CD1c-positive myeloid dendritic cell (primary cell): ENCODE data around the gene PNPLA4.
A peak's percentile ranks its signal among the peaks of the same experiment; 100 is the strongest.

Source experiments
- DNase-seq: peaks from one replicate; pipeline ENCODE4 v3.0.0-alpha.2; 2016; ENCODE audit errors: extremely low spot score

Gene PNPLA4

GRCh38 chrX:7927259-7928167, at the start of gene PNPLA4:
TSS of gene PNPLA4 (minus strand) at chrX:7927413. CDS start at chrX:7926119, 1,294 bp downstream.
- DNase-seq: peak; percentile 81

- no peak for DNase-seq
Measured at GRCh38 chrX:7972586-7972985, 45.4 kb upstream of the PNPLA4 start.

GRCh38 chrX:7970428-7970827, 43.2 kb upstream of the PNPLA4 start:
- DNase-seq: no peak

GRCh38 chrX:7965436-7965835, 38.2 kb upstream of the PNPLA4 start:
- DNase-seq: no peak

- DNase-seq: no peak
Measured at GRCh38 chrX:7960246-7960645, 33.0 kb upstream of the PNPLA4 start.

GRCh38 chrX:7953446-7953845, 26.2 kb upstream of the PNPLA4 start:
- no peak for DNase-seq

- no peak for DNase-seq
Measured at GRCh38 chrX:7950865-7951264, 23.7 kb upstream of the PNPLA4 start.

- DNase-seq: no peak
Measured at GRCh38 chrX:7948483-7948882, 21.3 kb upstream of the PNPLA4 start.

- no peak for DNase-seq
Measured at GRCh38 chrX:7946960-7947359, 19.7 kb upstream of the PNPLA4 start.

- DNase-seq: no peak
Measured at GRCh38 chrX:7943600-7944245, 16.5 kb upstream of the PNPLA4 start.

- DNase-seq: no peak
Measured at GRCh38 chrX:7941390-7942042, 14.3 kb upstream of the PNPLA4 start.

GRCh38 chrX:7934026-7934425, 6.8 kb upstream of the PNPLA4 start:
- no peak for DNase-seq

- DNase-seq: no peak
Measured at GRCh38 chrX:7926914-7927258, 327 bp downstream of the PNPLA4 start.

- DNase-seq: no peak
Measured at GRCh38 chrX:7926501-7926900, 712 bp downstream of the PNPLA4 start.

- DNase-seq: peak; percentile 56
Measured at GRCh38 chrX:7925867-7926472, 1.2 kb downstream of the PNPLA4 start.

- no peak for DNase-seq
Measured at GRCh38 chrX:7921750-7922149, 5.5 kb downstream of the PNPLA4 start.

- DNase-seq: no peak
Measured at GRCh38 chrX:7908821-7909220, 18.4 kb downstream of the PNPLA4 start.

- no peak for DNase-seq
Measured at GRCh38 chrX:7904562-7904961, 22.7 kb downstream of the PNPLA4 start.

GRCh38 chrX:7891928-7892327, 35.3 kb downstream of the PNPLA4 start:
- DNase-seq: no peak

GRCh38 chrX:7889680-7890079, 37.5 kb downstream of the PNPLA4 start:
- no peak for DNase-seq

GRCh38 chrX:7889135-7889534, 38.1 kb downstream of the PNPLA4 start:
- no peak for DNase-seq

- DNase-seq: no peak
Measured at GRCh38 chrX:7876957-7877356, 50.3 kb downstream of the PNPLA4 start.
